ENCODE measurements around the gene PI3.

The PI3 gene

GRCh38 chr20:45187693-45188092 lies 13.0 kb downstream of the PI3 start:
- DNase-seq (ENCODE audit: low read depth in 3 of 3), result no peak

GRCh38 chr20:45189067-45189609 lies 14.4 kb downstream of the PI3 start:
- DNase-seq (ENCODE audit: low read depth in 3 of 3), result no peak

- DNase-seq (ENCODE audit: low read depth in 3 of 3), result no peak
Measured at GRCh38 chr20:45189861-45190260, 15.2 kb downstream of the PI3 start.

- no peak for DNase-seq (ENCODE audit: low read depth in 3 of 3)
Measured at GRCh38 chr20:45191926-45192325, 17.2 kb downstream of the PI3 start.

- no peak for DNase-seq (ENCODE audit: low read depth in 3 of 3)
Measured at GRCh38 chr20:45193331-45193730, 18.6 kb downstream of the PI3 start.

GRCh38 chr20:45206725-45207124 lies 32.0 kb downstream of the PI3 start, which contains the start of gene SEMG1:
Gene SEMG1 (plus strand): TSS chr20:45207033. CDS start chr20:45207054, 21 bp downstream.
- no peak for DNase-seq (ENCODE audit: low read depth in 3 of 3)

GRCh38 chr20:45209924-45210323 lies 35.2 kb downstream of the PI3 start:
- no peak for DNase-seq (ENCODE audit: low read depth in 3 of 3)

- DNase-seq (ENCODE audit: low read depth in 3 of 3), result no peak
Measured at GRCh38 chr20:45211569-45212474, 37.1 kb downstream of the PI3 start.

GRCh38 chr20:45212836-45213235 lies 38.1 kb downstream of the PI3 start:
- DNase-seq (ENCODE audit: low read depth in 3 of 3), result no peak

- no peak for DNase-seq (ENCODE audit: low read depth in 3 of 3)
Measured at GRCh38 chr20:45218124-45218523, 43.4 kb downstream of the PI3 start.

- no peak for DNase-seq (ENCODE audit: low read depth in 3 of 3)
Measured at GRCh38 chr20:45218636-45219035, 43.9 kb downstream of the PI3 start.

- DNase-seq (ENCODE audit: low read depth in 3 of 3), result no peak
Measured at GRCh38 chr20:45221076-45221475, 46.4 kb downstream of the PI3 start, which contains the start of gene SEMG2. Gene SEMG2 (plus strand): TSS chr20:45221373. CDS start chr20:45221390, 17 bp downstream.

GRCh38 chr20:45223136-45223535 lies 48.4 kb downstream of the PI3 start:
- no peak for DNase-seq (ENCODE audit: low read depth in 3 of 3)
